Calu3 (cell line): ENCODE results near the gene OASL. TPM values are rescaled to one million over a fixed set of nuclear protein-coding genes. Genes with fewer than 3 reads are reported as not detected.
A peak's percentile ranks its signal among the peaks of the same experiment; 100 is the strongest.

Experiments
- BruUV-seq: library from RNA; stranded (reverse); fragments of 400-500 nt; replicated peaks from 2 replicates; lab custom pipeline; 2021; lab: Mats Ljungman, UMichigan
- CTCF ChIA-PET: fragments of 300-600 bp; sonication (Branson Sonifier 250); formaldehyde crosslinking; loops from one replicate; lab custom pipeline; 2022; ENCODE audit warnings: antibody characterized with exemption; lab: Charles Lee
- DNase-seq: peaks from one replicate; pipeline ENCODE4 v3.0.0; 2022
- H3K27ac Mint-ChIP-seq: one replicate; pipeline ENCODE4 v1.8.0; 2022; ENCODE audit warnings: mixed read lengths; ENCODE audit not compliant: unreplicated experiment
- H3K27me3 Mint-ChIP-seq: one replicate; pipeline ENCODE4 v1.8.0; 2022; ENCODE audit warnings: mixed read lengths; ENCODE audit not compliant: unreplicated experiment
- H3K36me3 Mint-ChIP-seq: one replicate; pipeline ENCODE4 v1.8.0; 2022; ENCODE audit warnings: mild to moderate bottlenecking, moderate library complexity, mixed read lengths; ENCODE audit not compliant: insufficient read depth, unreplicated experiment
- H3K4me1 Mint-ChIP-seq: one replicate; pipeline ENCODE4 v1.8.0; 2022; ENCODE audit warnings: mild to moderate bottlenecking, low read depth, mixed read lengths; ENCODE audit not compliant: unreplicated experiment
- H3K4me3 Mint-ChIP-seq: one replicate; pipeline ENCODE4 v1.8.0; 2022; ENCODE audit warnings: mild to moderate bottlenecking, low read depth, moderate library complexity, mixed read lengths; ENCODE audit not compliant: unreplicated experiment
- H3K9me3 Mint-ChIP-seq: one replicate; pipeline ENCODE4 v1.8.0; 2022; ENCODE audit warnings: low read depth, mixed read lengths; ENCODE audit not compliant: unreplicated experiment
- intact Hi-C: fragments of 100-400 bp; cut with micrococcal nuclease; formaldehyde crosslinking; loops from one replicate; pipeline ENCODE4 v1.10.0; 2022; ENCODE audit not compliant: unreplicated experiment
- total RNA-seq: library from RNA; stranded (reverse); gene quantifications from 2 replicates; pipeline ENCODE4 v1.2.3, GENCODE V29; 2022
- TF ChIP-seq, protein P1 (sequence below): fragments of 200-600 bp; IDR thresholded peaks from one replicate; pipeline ENCODE4 v1.8.0; 2022; ENCODE audit warnings: antibody characterized with exemption; ENCODE audit not compliant: unreplicated experiment

OASL gene
- total RNA-seq, 1 experiment from 2014 or later = 73.7 TPM

DNA sequence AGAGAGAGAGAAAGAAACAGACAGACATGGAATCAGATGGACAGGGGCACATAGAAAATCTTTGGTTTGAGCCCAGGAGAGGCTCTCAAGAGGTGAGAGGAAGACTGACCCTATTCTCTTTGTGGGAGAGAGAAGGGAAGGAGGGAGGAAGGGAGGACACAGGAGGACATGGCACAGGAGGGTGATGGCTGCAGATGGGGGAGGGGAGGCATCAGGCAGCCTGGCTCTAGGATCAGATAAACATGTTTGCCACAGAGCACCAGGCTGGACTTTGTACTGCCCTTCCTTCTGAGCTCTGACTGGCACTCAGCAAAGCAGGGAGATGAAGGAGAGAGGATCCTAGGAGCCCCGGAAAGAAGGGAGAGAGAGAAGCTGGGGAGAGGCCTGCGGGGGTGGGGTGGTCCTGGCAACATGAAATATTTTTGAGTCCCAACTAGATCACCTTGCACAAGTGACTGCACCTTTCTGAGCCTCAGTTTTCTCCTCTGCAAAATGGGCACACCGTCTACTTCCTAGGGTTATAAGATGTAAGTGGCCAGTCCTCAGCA lies 54.6 kb downstream of the OASL start:
- Mint-ChIP-seq H3K27ac (peak overlapping the region; percentile 51), H3K4me3 (peak overlapping the region; percentile 24), H3K27me3 (no peaks in the 10 kb centered on the region), H3K36me3 (peaks cover 49% of the 10 kb centered on the region), H3K9me3 (peaks cover 3% of the 10 kb centered on the region), H3K4me1 (peaks cover 49% of the 10 kb centered on the region)
- BruUV-seq = no TSS peak
- TF ChIP-seq, protein P1, sequence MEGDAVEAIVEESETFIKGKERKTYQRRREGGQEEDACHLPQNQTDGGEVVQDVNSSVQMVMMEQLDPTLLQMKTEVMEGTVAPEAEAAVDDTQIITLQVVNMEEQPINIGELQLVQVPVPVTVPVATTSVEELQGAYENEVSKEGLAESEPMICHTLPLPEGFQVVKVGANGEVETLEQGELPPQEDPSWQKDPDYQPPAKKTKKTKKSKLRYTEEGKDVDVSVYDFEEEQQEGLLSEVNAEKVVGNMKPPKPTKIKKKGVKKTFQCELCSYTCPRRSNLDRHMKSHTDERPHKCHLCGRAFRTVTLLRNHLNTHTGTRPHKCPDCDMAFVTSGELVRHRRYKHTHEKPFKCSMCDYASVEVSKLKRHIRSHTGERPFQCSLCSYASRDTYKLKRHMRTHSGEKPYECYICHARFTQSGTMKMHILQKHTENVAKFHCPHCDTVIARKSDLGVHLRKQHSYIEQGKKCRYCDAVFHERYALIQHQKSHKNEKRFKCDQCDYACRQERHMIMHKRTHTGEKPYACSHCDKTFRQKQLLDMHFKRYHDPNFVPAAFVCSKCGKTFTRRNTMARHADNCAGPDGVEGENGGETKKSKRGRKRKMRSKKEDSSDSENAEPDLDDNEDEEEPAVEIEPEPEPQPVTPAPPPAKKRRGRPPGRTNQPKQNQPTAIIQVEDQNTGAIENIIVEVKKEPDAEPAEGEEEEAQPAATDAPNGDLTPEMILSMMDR = no peak
- intact Hi-C loops = no loop called here
- CTCF ChIA-PET = interaction anchor here (0.7 to 1.4 kb wide), 6 partner anchors 9 to 324 kb away, joined by 3 to 9 read pairs (median 4); no protein-coding TSS in a partner anchor
- peak; percentile 76 for DNase-seq

DNA sequence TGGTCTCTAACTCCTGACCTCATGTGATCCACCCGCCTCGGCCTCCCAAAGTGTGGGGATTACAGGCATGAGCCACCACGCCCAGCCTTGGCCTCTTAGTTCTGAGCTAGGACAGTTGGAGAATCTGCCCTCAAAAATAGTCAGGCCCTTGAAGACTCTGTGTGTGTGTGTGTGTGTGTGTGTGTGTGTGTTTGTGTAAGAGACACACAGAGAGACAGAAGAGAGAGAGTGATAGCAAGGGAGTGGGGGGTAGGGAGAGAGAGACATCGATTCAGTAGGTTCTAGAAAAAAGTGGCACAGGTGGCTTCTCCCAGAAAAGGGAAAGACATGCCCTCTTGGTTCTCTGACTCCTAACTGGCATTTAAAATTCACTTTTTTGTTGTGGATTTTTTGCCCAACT lies 55.3 kb downstream of the OASL start:
- intact Hi-C loops = no loop called here
- BruUV-seq = no TSS peak
- CTCF ChIA-PET = interaction anchor here (0.6 to 1.4 kb wide), 7 partner anchors 9 to 323 kb away, joined by 3 to 9 read pairs (median 3); no protein-coding TSS in a partner anchor

DNA sequence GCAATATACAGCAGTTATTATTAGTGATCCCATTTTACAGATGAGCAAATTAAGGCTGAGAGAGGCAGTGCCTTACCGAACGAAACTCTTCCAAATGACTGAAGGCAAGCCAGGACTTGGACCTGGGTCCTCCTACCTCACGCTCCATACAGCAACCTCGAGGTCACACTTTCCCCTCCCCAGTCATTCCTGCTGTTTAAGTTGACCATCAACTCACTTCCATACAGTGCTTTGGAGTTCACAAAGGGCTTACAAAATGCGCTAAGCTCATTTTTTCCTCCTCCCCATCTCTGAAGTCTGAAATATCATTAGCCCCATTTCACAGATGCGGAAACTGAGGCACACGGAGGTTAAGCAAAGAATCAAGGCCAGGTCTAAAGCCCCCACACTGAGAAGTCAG lies 56.4 kb downstream of the OASL start:
- TF ChIP-seq, protein P1 = no peak

More for the DNA sequence above, 55.3 kb downstream of the OASL start:
- no peaks in the 10 kb centered on the region for H3K27me3 Mint-ChIP-seq
- H3K9me3 Mint-ChIP-seq = peaks cover 3% of the 10 kb centered on the region
- H3K4me1 Mint-ChIP-seq = peaks cover 49% of the 10 kb centered on the region
- H3K36me3 Mint-ChIP-seq = peaks cover 49% of the 10 kb centered on the region
- peak overlapping the region; percentile 51 for H3K27ac Mint-ChIP-seq
- peak overlapping the region; percentile 24 for H3K4me3 Mint-ChIP-seq
- TF ChIP-seq, protein P1 = no peak
- no peak for DNase-seq

DNA sequence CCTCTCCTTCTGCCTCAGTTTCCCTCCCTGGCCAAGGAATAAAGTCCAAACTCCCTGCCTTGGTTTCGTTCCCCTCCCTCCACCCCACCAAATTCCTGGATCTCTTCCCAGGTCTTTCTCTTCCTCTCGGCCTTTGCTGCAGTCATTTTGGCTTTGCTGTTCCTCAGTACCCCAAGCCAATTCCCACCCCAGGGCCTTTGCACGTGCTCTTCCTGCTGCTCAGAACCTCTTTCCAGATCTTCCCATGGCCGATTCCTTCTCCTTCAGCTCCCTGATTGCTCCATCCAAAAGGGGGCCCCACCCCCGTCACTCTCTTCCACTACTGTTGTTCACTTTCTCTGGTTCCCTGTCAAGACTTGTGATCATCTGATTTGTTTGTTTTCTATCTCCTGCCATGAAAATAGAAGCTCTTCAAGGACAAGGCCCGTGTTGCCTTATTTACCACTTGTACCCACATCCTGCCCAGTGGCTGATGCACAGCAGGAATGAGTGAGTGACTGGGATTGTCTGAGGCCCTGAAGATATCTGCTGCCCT lies 57.6 kb downstream of the OASL start:
- Mint-ChIP-seq H3K4me1 (peaks cover 63% of the 10 kb centered on the region), H3K27ac (peak overlapping the region; percentile 87), H3K4me3 (peak overlapping the region; percentile 93), H3K27me3 (no peaks in the 10 kb centered on the region), H3K36me3 (peaks cover 62% of the 10 kb centered on the region), H3K9me3 (no peaks in the 10 kb centered on the region)
- CTCF ChIA-PET = interaction anchor here (0.9 to 5.0 kb wide), 6 partner anchors 10 to 115 kb away, joined by 3 to 24 read pairs (median 8); partner anchors contain the start of gene OASL
- DNase-seq = no peak
- intact Hi-C loops = no loop called here
- TF ChIP-seq, protein P1 = no peak
- BruUV-seq = no TSS peak

More for the DNA sequence above, 56.4 kb downstream of the OASL start:
- Mint-ChIP-seq H3K9me3 (no peaks in the 10 kb centered on the region), H3K27ac (peak overlapping the region; percentile 51), H3K4me3 (no peak overlapping the region), H3K27me3 (no peaks in the 10 kb centered on the region), H3K36me3 (peaks cover 52% of the 10 kb centered on the region), H3K4me1 (peaks cover 57% of the 10 kb centered on the region)
- CTCF ChIA-PET = no interaction called here
- DNase-seq = no peak
- no TSS peak for BruUV-seq
- intact Hi-C loops = no loop called here
